Body of pancreas (tissue), 4 donors: ENCODE data around the gene CCR7.

ENCODE experiments used
- CTCF ChIP-seq, 7 experiments: fragments of 450-650 bp in 4 of 7; fragments of 200-600 bp in 3 of 7; sonication (generic) in 3 of 7; IDR thresholded peaks; one replicate each; pipeline ENCODE4 v1.5.1; 2016 to 2019; ENCODE audit warnings: antibody characterized with exemption in 7 of 7
- POLR2A ChIP-seq, 3 donors: fragments of 450-650 bp; IDR thresholded peaks; one replicate each; pipeline ENCODE4 v1.6.1; 2016; ENCODE audit warnings: antibody characterized with exemption in 3 of 3, mild to moderate bottlenecking in 2 of 3

GRCh38 chr17:40590742-40591141 is 25.5 kb upstream of the CCR7 start:
- TF ChIP-seq POLR2A (IDR thresholded peaks at IDR 0.05) (no peak), CTCF (IDR thresholded peaks at IDR 0.05) (no peak)
